ENCODE data around the gene MTX3. TPM values are rescaled to one million over a fixed set of nuclear protein-coding genes. Genes with fewer than 3 reads are reported as not detected.
A peak's percentile ranks its signal among the peaks of the same experiment; 100 is the strongest.

The MTX3 gene
- polyA plus RNA-seq, 4 donors: 19.2 to 34.4 (median 25.0) TPM

DNA sequence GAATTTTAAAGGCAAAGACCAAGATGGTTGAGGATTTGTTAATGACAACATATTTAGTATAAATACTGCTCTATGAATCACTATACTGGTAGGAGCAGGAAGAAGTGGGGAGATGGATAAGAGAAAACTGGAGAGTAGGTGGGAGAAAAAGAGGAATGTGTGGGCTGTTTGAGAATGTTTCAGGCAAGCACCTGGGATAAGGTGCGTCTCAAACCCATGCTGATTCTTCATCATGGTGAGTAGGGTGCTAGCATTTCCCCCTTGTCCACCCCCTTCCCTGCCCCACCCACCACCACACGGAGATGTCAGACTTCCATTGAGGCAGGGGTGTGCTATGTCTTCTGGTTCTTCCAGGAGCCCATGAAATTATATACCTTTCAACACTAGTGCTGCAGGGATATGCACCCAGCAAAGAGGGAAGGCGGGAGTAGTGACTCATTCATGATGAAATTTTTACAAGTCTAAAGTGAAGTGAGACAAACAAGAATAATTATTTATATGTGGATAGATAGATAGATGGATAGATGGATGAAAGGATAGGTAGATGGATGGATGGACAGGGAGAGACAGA lies 54.3 kb downstream of the MTX3 start:
- no peak for DNase-seq (ENCODE audit: low read depth in 4 of 4, low spot score in 2 of 4)

DNA sequence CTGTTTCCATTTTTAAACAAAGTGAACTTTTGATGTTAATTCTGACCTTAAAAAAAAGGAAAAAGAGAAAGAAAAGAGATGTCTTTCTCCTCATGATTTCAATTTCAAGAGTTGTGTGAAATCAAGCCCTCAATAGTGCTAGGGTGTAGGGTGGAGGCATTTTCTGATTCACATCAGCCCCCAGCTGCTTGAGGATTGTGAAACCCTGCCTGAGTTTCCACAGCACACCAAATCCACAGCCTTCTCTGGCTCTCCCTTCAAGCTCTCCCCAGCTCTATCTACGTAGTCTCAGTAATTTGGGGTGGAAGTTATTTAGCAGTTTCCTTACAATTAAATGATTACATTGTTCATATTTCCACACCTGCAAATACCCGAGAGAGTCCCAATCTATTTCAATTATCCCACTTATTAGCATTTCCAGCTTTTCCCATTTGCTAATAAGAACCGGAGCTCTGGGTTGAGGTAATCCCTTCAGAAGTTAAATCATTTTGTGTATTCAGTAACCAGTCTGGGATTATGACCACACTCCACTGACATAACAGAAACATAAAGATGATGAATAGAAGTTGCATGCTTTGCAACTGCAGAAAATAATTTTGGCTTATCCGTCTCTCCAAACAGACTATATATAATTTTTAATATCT lies 54.9 kb downstream of the MTX3 start:
- DNase-seq (ENCODE audit: low read depth in 4 of 4, low spot score in 2 of 4): no peak

DNA sequence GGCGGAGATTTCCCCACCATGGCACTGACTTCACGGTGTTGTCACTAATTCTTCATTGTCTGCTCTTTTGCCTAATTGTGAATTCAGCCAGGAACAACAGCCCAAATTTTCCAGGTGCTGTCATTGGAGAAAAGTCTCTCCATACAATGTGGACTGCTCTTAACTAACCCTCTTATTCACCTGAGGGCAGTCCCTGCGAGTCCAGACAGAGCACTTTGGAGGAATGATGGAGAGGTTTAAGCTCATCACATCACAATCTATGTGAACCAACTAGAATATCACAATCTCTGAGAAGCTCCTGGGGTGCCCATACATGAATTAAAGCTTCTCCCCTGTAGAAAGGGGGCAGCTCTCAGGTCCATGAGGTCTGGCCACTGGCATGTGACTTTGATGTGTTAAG lies 56.4 kb downstream of the MTX3 start:
- DNase-seq (ENCODE audit: low read depth in 4 of 4, low spot score in 2 of 4): no peak

DNA sequence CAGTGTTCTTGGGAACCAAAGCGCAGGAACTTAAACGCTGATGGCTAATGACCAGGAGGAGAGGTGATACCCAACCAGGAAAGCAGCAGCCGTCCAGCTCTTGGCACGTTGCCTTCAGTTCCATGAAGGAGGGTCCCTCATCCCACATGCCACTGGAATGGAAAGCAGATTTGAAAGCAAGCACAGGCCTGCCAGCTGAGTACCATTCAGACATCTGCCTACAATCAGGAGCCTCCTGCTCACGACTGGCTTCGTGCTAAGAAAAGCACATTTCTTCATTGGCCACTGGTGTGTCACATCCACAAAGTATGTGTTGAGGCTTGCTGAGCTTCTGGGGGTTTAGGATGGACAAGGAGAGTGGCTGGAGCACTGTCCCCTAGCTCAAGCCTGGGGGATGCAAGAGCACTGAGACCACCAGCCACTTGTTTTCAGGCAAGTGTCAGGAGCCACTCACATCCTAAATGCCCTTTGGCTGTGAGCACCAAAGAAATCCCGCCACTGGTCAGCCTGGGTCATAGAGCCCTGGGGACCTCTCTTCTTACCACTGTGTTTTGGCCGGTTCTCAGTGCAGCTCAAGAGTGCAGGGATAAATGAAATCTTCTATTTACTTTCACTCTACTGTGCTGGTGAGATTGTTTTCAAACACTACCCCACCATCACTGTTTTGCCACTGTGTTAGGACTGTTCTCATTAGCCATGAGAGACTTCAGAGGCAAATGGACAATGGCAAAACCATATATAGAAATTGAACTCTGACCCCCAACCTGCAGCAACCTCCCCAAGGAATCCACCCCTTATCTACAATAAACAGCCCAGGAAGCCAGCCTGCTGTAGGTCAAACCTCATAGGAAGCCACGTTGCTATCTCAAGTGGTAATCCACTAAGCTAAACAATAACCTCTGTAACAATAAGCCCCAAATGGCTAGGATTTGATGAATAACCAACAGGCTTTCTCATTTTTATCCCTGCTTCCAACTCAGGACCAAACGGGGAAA lies 58.3 kb downstream of the MTX3 start:
- DNase-seq (ENCODE audit: low read depth in 4 of 4, low spot score in 2 of 4): no peak

DNA sequence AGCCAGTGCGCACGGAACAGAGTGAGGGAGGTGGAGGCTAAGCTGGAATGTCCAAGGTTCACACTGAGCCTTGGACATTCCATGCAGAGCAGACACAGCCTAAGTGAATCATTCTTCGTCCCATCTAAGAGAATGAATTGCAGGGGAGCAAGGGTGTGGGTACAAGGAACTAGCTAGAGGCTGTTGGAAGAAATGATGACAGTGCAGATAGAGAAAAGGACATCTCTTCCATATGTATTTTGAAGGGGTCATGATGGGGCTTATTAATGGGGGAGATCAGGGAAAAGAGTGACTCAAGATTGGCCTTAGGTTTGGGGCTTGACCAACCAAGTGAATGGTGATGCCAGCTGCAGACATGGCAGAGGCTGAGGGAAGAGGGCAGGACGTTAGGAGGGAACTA lies 59.2 kb downstream of the MTX3 start:
- DNase-seq (ENCODE audit: low read depth in 4 of 4, low spot score in 2 of 4): no peak

DNA sequence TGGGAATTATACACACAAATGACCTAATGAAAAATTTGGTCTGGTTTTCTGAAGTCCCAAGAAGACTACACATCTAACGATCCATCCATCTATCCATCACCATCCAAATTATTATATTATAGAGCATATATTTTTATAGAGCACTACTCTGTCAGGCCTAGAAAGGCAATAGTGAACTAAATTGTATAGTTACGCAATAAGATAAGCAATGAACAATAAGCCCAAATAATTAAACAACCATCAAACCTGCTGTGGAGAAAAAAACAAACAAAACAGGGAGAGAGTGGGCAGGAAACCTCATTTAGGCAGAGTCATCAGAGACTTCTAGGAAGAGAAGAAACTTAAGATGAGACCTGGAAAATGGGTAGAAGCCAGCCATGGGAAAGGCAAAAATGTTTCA lies 59.7 kb downstream of the MTX3 start:
- no peak for DNase-seq (ENCODE audit: low read depth in 4 of 4, low spot score in 2 of 4)

DNA sequence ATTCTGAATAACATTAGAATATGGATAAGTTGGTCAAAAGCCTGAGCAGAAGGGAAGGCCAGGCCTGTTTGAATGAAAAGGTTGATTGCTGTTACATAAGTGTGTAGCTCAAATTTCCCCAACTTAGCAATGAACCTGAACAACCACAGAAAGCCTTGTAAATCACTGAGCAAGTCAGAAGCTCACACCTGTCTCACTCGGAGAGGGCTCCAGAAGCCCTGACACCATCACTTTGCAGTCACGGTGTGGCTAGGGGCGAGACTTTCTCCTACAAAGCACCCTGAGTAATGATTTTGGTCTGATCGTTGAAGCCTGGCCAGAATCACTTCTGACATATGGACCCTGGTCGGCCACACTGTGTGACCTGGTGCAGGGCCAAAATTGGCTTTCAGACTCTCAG lies 62.0 kb downstream of the MTX3 start:
- DNase-seq (ENCODE audit: low read depth in 4 of 4, low spot score in 2 of 4): peak in 1 of 4 donors; percentile 16

Other genes starting within 250 kb of the MTX3 start
- gene THBS4, start 44.1 kb upstream of the MTX3 start, polyA plus RNA-seq (ENCODE audit: insufficient read length in 4 of 4): 10 to 100 TPM; 10.9 to 17.5 (median 14.8) TPM